Melanocyte of skin (primary cell): ENCODE data around the gene HOXA2. TPM values are rescaled to one million over a fixed set of nuclear protein-coding genes. Genes with fewer than 3 reads are reported as not detected.

Source experiments
- small RNA-seq, 2 donors: library from RNA; depleted of rRNA; stranded (forward); fragments of <200 nt; gene quantifications; one replicate each; pipeline ENCODE3, GENCODE V24; 2012
- total RNA-seq, 2 donors: library from RNA; depleted of rRNA; stranded (reverse); fragments of >200 nt; gene quantifications; 2 replicates each; pipeline ENCODE4 v1.2.3, GENCODE V29; 2012

The HOXA2 gene
- total RNA-seq, result not detected

DNA sequence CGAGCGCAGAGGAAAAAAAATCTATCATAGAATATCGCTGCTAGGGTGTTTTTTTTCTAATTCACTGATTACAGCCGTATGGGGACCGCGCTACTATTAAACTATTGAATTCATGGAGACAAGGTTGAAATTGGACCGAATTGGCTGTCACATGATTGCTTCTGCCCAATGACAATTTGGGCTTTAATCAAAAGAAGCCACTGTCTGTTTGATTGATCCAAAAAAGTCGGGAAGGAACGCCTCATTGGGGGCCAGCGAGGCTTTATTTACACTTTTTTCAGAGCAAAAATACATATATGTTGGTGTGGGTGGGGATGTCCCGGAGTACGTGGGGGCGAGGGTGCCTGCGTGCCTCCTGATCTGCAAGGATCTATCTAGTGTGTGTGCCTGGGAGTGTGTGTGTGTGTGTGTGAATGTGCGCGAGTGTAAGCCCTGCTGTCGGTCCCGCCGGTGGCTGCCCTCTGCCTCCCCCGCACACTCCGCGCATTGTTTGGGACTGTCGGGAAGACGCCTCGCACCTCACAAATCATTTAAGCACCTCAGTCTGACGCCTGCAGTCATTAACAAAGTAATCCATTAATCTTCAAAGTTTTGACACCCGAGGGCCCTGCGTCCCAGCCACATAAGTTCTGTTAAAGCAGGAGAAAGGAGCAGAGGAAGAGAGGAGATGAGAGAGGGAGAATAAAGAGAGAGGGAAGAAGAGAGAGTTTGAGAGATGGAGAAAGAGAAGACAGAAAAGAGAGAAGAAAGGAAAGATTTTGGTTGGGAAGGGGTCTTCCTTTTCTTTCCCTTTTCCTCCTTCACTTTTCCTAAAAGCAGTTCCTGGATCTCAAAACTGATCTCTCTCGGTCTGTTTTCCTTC lies at the start of gene HOXA2:
Gene HOXA2 (minus strand): TSS at position 103 of the 862 bp plus-strand sequence. CDS start 183 bp downstream, outside the sequence.

DNA sequence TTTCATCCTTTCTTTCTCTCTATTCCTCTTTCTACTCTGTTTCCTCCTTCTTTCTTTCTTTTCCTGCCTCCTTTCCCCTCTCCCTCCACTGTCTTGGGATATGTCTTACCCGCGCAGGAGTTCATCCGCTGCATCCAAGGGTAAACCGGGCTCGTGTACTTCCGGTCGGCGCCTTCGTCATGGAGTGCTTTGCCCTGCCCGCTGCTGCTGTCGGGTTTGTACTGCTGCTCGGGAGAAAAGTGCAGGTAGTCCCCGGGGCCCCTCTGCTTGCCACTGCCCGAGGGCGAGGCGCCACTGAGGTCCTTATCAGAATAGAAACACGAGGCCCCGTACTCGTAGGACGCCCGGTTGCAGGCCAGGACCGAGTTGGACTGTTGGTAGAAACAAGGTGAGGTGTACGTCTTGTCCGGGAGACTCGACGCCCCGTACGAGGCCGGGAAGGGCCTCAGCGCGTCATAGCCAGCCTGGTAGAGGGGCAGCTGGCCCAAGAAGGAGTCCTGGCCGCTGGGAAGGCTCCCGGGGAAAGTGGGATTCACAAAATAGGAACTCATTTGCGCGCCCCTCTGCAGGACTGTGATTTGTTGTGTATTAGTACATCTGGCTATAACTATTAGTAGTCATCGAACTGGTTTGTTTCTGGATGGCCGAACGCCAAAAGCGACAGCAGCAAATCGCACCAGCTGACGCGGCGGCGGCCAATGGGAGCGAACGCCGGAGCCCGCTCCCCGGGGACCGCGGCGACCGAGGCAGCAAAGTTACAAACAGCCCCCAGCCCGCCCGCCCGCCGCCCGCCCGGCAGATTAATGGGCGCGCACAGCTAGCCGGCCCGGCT lies 44.9 kb upstream of the HOXA2 start, which contains the start of gene HOXA6:
Gene HOXA6 (minus strand): TSS at position 576 of the 832 bp plus-strand sequence. CDS start 25 bp downstream, at position 551.

DNA sequence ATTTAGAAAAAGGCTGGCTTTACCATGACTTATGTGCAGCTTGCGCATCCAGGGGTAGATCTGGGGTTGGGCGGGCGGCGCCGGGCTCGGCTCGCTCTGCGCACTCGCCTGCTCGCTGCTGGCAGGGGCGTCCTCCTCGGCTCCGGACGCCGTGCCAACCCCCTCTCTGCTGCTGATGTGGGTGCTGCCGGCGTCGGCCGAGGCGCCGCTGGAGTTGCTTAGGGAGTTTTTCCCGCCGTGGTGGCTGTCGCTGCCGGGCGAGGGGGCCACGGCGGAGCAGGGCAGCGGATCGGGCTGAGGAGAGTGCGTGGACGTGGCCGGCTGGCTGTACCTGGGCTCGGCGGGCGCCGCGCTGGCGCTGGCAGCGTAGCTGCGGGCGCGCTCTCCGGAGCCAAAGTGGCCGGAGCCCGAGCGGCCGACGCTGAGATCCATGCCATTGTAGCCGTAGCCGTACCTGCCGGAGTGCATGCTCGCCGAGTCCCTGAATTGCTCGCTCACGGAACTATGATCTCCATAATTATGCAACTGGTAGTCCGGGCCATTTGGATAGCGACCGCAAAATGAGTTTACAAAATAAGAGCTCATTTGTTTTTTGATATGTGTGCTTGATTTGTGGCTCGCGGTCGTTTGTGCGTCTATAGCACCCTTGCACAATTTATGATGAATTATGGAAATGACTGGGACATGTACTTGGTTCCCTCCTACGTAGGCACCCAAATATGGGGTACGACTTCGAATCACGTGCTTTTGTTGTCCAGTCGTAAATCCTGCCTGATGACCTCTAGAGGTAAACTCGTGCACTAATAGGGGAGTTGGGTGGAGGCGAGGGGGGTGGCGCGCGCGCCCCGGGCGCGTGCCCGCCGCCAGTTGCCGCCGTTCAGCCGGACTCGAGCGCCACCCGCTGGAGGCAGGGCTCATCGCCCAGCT lies 40.8 kb upstream of the HOXA2 start, which contains the start of gene HOXA5:
Gene HOXA5 (minus strand): TSS at position 659 of the 927 bp plus-strand sequence. CDS start 74 bp downstream, at position 585.

DNA sequence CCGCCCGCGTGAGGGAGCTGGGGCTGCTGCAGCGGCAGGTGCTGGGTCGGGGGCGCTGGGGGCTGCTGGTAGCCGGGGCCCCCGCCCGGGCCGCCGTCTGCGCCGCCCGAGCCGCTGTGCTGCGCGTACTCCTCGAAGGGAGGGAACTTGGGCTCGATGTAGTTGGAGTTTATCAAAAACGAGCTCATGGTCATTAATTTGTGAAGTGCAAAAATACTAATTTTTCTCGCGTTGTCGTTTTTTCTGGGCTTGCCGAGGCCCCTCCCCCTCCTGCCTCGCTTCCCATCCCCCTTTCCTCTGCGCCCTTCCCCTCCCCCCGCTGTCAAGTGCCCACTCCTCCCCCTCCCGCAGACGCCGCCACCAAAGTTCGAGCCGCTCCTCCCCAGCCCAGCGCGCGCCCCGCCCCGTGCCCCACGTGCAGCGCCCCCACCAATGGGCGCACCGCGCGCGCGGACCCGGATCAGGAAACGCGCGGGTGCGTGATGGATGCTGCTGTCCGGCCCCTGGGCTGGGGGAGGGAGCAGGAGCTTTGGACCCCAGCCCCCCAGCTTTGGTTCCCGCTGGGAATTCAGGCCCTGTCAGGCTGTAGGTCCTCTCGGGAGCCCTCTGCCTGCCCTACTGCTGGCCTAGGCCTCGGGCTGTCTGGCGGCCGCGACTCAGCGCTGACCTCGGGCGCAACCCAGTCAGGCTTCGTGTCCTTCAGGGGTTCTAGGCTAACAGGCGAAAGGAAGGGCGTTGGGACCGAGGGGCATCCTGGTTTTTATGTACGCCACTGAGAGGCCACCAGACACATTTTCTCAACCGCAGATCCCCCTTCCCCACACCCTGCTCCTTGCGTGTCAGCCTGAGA lies 28.3 kb upstream of the HOXA2 start, which contains the start of gene HOXA4:
Gene HOXA4 (minus strand): TSS at position 218 of the 850 bp plus-strand sequence. CDS start 24 bp downstream, at position 194.

DNA sequence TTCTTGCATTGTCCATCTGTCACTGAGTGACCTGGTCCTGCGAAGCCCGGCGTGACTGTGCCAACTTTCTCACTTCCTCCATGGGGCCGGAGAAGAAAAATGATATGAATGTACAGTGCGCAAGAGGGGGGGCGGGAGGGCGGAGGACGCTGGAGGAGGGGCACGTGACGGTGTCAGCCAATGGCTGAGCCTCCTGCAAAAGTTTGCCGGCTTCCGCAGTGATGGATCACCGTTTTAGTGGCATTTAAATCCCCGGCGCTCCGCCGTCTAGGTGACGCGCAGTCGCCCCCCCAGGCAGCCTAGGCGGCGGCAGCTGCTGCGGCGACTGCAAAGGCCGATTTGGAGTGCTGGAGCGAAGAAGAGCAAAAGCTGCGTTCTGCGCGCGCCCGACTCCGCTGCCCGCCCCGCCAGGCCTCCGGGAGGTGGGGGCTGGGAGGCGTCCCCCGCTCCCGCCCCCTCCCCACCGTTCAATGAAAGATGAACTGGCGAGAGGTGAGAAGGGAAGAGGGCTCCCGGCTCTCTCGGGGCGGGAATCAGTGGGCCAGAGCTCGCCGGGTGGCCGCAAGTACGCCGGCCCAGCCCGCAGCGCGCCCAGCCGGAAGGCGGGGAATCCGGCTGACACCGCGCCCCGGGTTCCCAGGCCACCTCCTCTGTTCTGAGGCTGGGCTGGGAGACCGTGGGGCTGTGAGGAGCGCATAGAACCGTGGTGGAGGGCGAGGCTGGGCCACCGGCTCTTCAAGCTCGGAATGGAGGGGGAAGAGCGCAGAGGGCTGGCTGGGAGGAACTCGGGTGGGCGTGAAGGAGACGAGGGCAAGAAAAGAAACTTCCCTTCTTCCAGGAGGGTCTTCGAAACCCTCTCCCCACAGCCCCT lies 6.4 kb downstream of the HOXA2 start, which contains the start of gene HOXA1:
Gene HOXA1 (minus strand): TSS at position 104 of the 871 bp plus-strand sequence. CDS start 88 bp downstream, at position 16.

Small RNAs within 50 kb of the gene (small RNA-seq; reads per million reads assigned to genes)
- 0 reads per million in 2 donors for gene AC004080.5
- gene RF01977, result 0 reads per million in 2 donors

Other genes with a start within 250 kb of the HOXA2 start
- 1 to 10 TPM; 5.0 to 7.6 TPM for gene SKAP2, start 238.1 kb downstream of the HOXA2 start, total RNA-seq
- gene HOXA1, start 6.7 kb downstream of the HOXA2 start, total RNA-seq, result under 1 TPM in 1 of 2 donors, not detected in 1; 0.33 TPM
- not detected for gene HOXA4, start 28.1 kb upstream of the HOXA2 start, total RNA-seq
- gene HOXA5, start 41.0 kb upstream of the HOXA2 start, total RNA-seq, result under 1 TPM in 1 of 2 donors, not detected in 1; 0.33 TPM
- under 1 TPM in 1 of 2 donors, not detected in 1; 0.33 TPM for gene HOXA6, start 45.1 kb upstream of the HOXA2 start, total RNA-seq
- gene HOXA3, start 49.9 kb upstream of the HOXA2 start, total RNA-seq, result not detected
- under 1 TPM in 1 of 2 donors, not detected in 1; 1.00 TPM for gene HOXA7, start 54.0 kb upstream of the HOXA2 start, total RNA-seq
- gene HOXA9, start 62.9 kb upstream of the HOXA2 start, total RNA-seq, result under 1 TPM in 1 of 2 donors, not detected in 1; 0.67 TPM
- gene HOXA10, start 71.6 kb upstream of the HOXA2 start, total RNA-seq, result under 1 TPM in 1 of 2 donors, not detected in 1; 1.00 TPM
- under 1 TPM; under 0.01 TPM for gene HOXA11, start 82.5 kb upstream of the HOXA2 start, total RNA-seq
- gene HOXA13, start 97.4 kb upstream of the HOXA2 start, total RNA-seq, result not detected
- not detected for gene EVX1, start 140.1 kb upstream of the HOXA2 start, total RNA-seq